A673 (cell line): ENCODE data around the gene INHBE. TPM values are rescaled to one million over a fixed set of nuclear protein-coding genes. Genes with fewer than 3 reads are reported as not detected.

ENCODE experiments used
- BruUV-seq: library from RNA; stranded (reverse); fragments of 400-500 nt; replicated peaks from 2 replicates; lab custom pipeline; 2021; lab: Mats Ljungman, UMichigan
- CTCF ChIA-PET: fragments of 300-600 bp; sonication (Branson Sonifier 250); formaldehyde crosslinking; loops from one replicate; lab custom pipeline; 2022; ENCODE audit warnings: antibody characterized with exemption; lab: Charles Lee
- POLR2A ChIA-PET: fragments of 300-600 bp; sonication (Branson Sonifier 250); formaldehyde crosslinking; loops from one replicate; lab custom pipeline; 2022; ENCODE audit warnings: antibody characterized with exemption; ENCODE audit not compliant: low non-redundant PET; lab: Charles Lee
- DNase-seq: peaks from one replicate; pipeline ENCODE4 v3.0.0-alpha.2; 2015; ENCODE audit warnings: low spot score
- H3K27ac ChIP-seq: fragments of 200-600 bp; sonication (generic); 2 replicates; pipeline ENCODE4 v1.5.1; 2016; ENCODE audit warnings: mixed run types, low read depth, mild to moderate bottlenecking, mixed read lengths, antibody characterized with exemption, low read length; ENCODE audit not compliant: poor library complexity, severe bottlenecking
- H3K27me3 ChIP-seq: fragments of 200-600 bp; sonication (generic); replicated peaks from 2 replicates; pipeline ENCODE4 v1.6.1; 2017; ENCODE audit warnings: mixed run types, low read depth, mild to moderate bottlenecking, mixed read lengths, antibody characterized with exemption, low read length; ENCODE audit not compliant: insufficient read depth, poor library complexity
- H3K36me3 ChIP-seq: fragments of 200-600 bp; sonication (generic); 2 replicates; pipeline ENCODE4 v1.6.1; 2016; ENCODE audit warnings: mixed run types, mild to moderate bottlenecking, mixed read lengths, antibody characterized with exemption, low read length; ENCODE audit not compliant: insufficient read depth, poor library complexity, severe bottlenecking
- H3K4me1 ChIP-seq: fragments of 200-600 bp; sonication (generic); 2 replicates; pipeline ENCODE4 v1.6.1; 2017; ENCODE audit warnings: mixed run types, mild to moderate bottlenecking, mixed read lengths, antibody characterized with exemption, low read length; ENCODE audit not compliant: insufficient read depth, poor library complexity, severe bottlenecking
- H3K4me3 ChIP-seq: fragments of 200-600 bp; sonication (generic); 2 replicates; pipeline ENCODE4 v1.5.1; 2016; ENCODE audit warnings: low read depth, mixed run types, mild to moderate bottlenecking, mixed read lengths, low read length; ENCODE audit not compliant: poor library complexity, severe bottlenecking
- H3K9me3 ChIP-seq: fragments of 200-600 bp; sonication (generic); 2 replicates; pipeline ENCODE4 v1.6.1; 2016; ENCODE audit warnings: mixed run types, low read depth, mild to moderate bottlenecking, mixed read lengths, antibody characterized with exemption, low read length; ENCODE audit not compliant: poor library complexity, severe bottlenecking
- EZH2 ChIP-seq: fragments of 200-600 bp; sonication (generic); IDR thresholded peaks from 2 replicates; pipeline ENCODE4 v1.6.1; 2017; ENCODE audit warnings: borderline replicate concordance, low read depth, mild to moderate bottlenecking, mixed read lengths, antibody characterized with exemption, low read length; ENCODE audit not compliant: poor library complexity, severe bottlenecking
- intact Hi-C: fragments of 100-400 bp; cut with micrococcal nuclease; formaldehyde crosslinking; loops from one replicate; pipeline ENCODE4 v1.10.0; 2022; ENCODE audit not compliant: unreplicated experiment
- total RNA-seq: library from RNA; stranded (reverse); gene quantifications from 2 replicates; pipeline ENCODE4 v1.2.3, GENCODE V29; 2021
- TF ChIP-seq, protein P1 (sequence below): fragments of 300-800, 200-600 bp; sonication (generic); conservative IDR thresholded peaks from 2 replicates; pipeline ENCODE4 v1.5.1; 2017; ENCODE audit warnings: low read depth, mild to moderate bottlenecking, antibody characterized with exemption, low read length, moderate library complexity, mixed read lengths

Gene INHBE
- total RNA-seq, 1 experiment from 2014 or later, result 0.62 TPM

DNA sequence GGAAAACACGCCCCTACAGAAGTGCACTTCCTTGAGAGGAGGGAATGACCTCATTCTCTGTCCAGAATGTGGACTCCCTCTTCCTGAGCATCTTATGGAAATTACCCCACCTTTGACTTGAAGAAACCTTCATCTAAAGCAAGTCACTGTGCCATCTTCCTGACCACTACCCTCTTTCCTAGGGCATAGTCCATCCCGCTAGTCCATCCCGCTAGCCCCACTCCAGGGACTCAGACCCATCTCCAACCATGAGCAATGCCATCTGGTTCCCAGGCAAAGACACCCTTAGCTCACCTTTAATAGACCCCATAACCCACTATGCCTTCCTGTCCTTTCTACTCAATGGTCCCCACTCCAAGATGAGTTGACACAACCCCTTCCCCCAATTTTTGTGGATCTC is 5.0 kb upstream of the INHBE start:
- H3K27me3 ChIP-seq, result no peaks in the 10 kb centered on the region
- no peaks in the 10 kb centered on the region for H3K9me3 ChIP-seq
- BruUV-seq, result no TSS peak
- no peak overlapping the region for H3K4me3 ChIP-seq
- DNase-seq, result no peak
- intact Hi-C loops, result no loop called here
- H3K27ac ChIP-seq, result no peak overlapping the region
- TF ChIP-seq, protein P1, sequence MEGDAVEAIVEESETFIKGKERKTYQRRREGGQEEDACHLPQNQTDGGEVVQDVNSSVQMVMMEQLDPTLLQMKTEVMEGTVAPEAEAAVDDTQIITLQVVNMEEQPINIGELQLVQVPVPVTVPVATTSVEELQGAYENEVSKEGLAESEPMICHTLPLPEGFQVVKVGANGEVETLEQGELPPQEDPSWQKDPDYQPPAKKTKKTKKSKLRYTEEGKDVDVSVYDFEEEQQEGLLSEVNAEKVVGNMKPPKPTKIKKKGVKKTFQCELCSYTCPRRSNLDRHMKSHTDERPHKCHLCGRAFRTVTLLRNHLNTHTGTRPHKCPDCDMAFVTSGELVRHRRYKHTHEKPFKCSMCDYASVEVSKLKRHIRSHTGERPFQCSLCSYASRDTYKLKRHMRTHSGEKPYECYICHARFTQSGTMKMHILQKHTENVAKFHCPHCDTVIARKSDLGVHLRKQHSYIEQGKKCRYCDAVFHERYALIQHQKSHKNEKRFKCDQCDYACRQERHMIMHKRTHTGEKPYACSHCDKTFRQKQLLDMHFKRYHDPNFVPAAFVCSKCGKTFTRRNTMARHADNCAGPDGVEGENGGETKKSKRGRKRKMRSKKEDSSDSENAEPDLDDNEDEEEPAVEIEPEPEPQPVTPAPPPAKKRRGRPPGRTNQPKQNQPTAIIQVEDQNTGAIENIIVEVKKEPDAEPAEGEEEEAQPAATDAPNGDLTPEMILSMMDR, result no peak
- no peak for TF ChIP-seq EZH2
- H3K36me3 ChIP-seq, result no peaks in the 10 kb centered on the region
- POLR2A ChIA-PET, result no interaction called here
- peaks cover 9% of the 10 kb centered on the region for H3K4me1 ChIP-seq
- CTCF ChIA-PET, result interaction anchor here (1.2 kb wide), 1 partner anchor 9 kb away, joined by 3 read pairs; the partner anchor contains the start of gene GLI1

DNA sequence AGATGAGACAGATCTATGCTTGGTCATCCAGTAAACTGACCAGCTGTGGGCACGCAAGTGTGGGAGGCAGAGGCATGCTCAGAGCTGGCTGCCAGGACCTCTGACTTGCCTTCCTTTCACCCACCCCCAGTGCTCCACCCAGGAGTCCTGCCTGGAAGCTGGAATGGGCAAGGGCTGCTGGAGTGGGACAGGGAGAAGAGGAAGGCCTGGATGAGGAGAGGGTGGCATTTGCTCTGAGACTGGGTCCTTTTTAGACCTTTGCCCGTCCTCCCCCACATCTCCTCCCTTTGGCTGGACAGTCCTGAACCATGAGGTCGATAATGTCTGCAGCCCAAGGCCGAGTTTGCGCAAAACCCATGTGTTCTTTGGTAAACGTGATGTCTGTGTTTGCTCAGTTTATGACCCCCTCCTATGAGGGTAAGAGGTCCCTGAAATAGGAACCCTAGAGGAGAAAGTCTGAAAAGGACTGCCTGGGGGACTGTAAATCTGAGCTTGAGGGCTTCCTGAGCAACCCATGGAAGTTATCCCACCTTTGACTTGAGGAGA is 3.8 kb upstream of the INHBE start:
- POLR2A ChIA-PET, result interaction anchor here (0.7 kb wide), 1 partner anchor 182 kb away, joined by 4 read pairs; no protein-coding TSS in a partner anchor
- intact Hi-C loops, result no loop called here
- TF ChIP-seq, protein P1, result no peak
- no peak for TF ChIP-seq EZH2
- no TSS peak for BruUV-seq
- DNase-seq, result no peak
- no peak overlapping the region for H3K4me3 ChIP-seq
- H3K36me3 ChIP-seq, result no peaks in the 10 kb centered on the region
- H3K27ac ChIP-seq, result no peak overlapping the region
- no peaks in the 10 kb centered on the region for H3K9me3 ChIP-seq
- H3K4me1 ChIP-seq, result peaks cover 19% of the 10 kb centered on the region
- no peaks in the 10 kb centered on the region for H3K27me3 ChIP-seq
- CTCF ChIA-PET, result interaction anchor here (0.6 to 1.2 kb wide), 2 partner anchors 8 to 138 kb away, joined by 3 to 4 read pairs; partner anchors contain the start of gene GLI1

GRCh38 chr12:57452181-57452936 is 2.7 kb upstream of the INHBE start:
- no TSS peak for BruUV-seq
- DNase-seq, result no peak

More at GRCh38 chr12:57452181-57452936, 2.7 kb upstream of the INHBE start:
- intact Hi-C loops, result no loop called here
- POLR2A ChIA-PET, result interaction anchor here (0.5 to 0.6 kb wide), 3 partner anchors 145 to 209 kb away, joined by 4 to 17 read pairs (median 10); no protein-coding TSS in a partner anchor
- Histone ChIP-seq H3K9me3 (no peaks in the 10 kb centered on the region), H3K27me3 (no peaks in the 10 kb centered on the region), H3K27ac (no peak overlapping the region), H3K4me3 (no peak overlapping the region), H3K4me1 (peaks cover 22% of the 10 kb centered on the region), H3K36me3 (no peaks in the 10 kb centered on the region)
- no peak for TF ChIP-seq EZH2
- TF ChIP-seq, protein P1, result no peak
- CTCF ChIA-PET, result interaction anchor here (0.6 to 3.0 kb wide), 9 partner anchors 22 to 239 kb away, joined by 3 to 57 read pairs (median 4); no protein-coding TSS in a partner anchor
